Measurements from ENCODE around the gene FER.

The FER gene

GRCh38 chr5:108925073-108925472 lies 177.4 kb downstream of the FER start:
- H3K9me3 Mint-ChIP-seq: no peaks in the 10 kb centered on the region
- no peaks in the 10 kb centered on the region for H3K4me1 Mint-ChIP-seq
- no peaks in the 10 kb centered on the region for H3K27me3 Mint-ChIP-seq (ENCODE audit: low read depth)
- H3K4me3 Mint-ChIP-seq: no peak overlapping the region
- peaks cover 5% of the 10 kb centered on the region for H3K36me3 Mint-ChIP-seq (ENCODE audit: low read depth)
- TF ChIP-seq CTCF (IDR thresholded peaks at IDR 0.05; ENCODE audit: unreplicated experiment in 3 of 3): no peak
- no peak overlapping the region for H3K27ac Mint-ChIP-seq

DNA sequence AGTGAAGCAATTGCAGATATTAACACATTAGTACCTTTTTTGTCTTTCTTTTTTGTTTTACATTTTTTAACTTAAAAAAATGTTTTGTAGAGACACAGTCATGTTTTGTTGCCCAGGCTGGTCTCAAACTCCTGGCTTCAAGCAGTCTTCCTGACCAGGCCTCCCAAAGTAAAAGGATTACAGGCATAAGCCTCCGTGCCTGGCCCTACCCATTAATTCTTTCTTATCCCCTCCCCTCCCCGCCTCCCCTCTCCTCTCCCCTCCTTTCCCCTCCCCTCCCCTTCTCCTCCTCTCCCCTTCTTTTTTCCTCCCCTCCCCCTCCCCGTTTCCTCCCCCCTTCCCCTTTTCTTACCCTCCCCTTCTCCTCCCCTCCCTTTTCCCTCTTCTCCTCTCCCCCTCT lies 182.4 kb downstream of the FER start:
- Mint-ChIP-seq H3K27ac (no peak overlapping the region), H3K36me3 (ENCODE audit: low read depth) (peaks cover 31% of the 10 kb centered on the region), H3K9me3 (peaks cover 15% of the 10 kb centered on the region), H3K4me1 (no peaks in the 10 kb centered on the region), H3K27me3 (ENCODE audit: low read depth) (no peaks in the 10 kb centered on the region), H3K4me3 (no peak overlapping the region)
- no peak for TF ChIP-seq CTCF (IDR thresholded peaks at IDR 0.05; ENCODE audit: unreplicated experiment in 3 of 3)

DNA sequence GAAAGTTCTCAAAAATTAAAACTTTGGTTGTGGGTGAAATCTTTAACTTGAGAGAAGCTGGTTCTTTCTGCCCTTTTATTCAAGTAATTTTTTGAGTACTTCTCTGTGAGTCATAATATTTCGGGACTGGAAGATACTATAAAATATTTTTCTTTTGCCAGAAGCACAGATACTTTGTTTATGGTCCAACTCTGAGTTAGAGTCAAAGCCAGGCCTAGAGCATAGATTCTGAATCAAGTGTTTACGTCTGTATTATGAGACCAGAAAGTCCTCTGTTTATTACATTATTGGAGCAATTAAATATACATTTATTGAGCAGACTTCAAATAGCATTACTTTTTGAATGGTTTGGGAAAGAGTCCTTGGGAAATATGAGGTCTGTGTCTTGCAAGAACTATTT lies 187.9 kb downstream of the FER start:
- Mint-ChIP-seq H3K27ac (no peak overlapping the region), H3K4me3 (no peak overlapping the region), H3K27me3 (ENCODE audit: low read depth) (no peaks in the 10 kb centered on the region), H3K36me3 (ENCODE audit: low read depth) (peaks cover 27% of the 10 kb centered on the region), H3K4me1 (no peaks in the 10 kb centered on the region), H3K9me3 (peaks cover 15% of the 10 kb centered on the region)
- no peak for TF ChIP-seq CTCF (IDR thresholded peaks at IDR 0.05; ENCODE audit: unreplicated experiment in 3 of 3)

- Mint-ChIP-seq H3K4me1 (peaks cover 7% of the 10 kb centered on the region), H3K27me3 (ENCODE audit: low read depth) (no peaks in the 10 kb centered on the region), H3K9me3 (peaks cover 13% of the 10 kb centered on the region), H3K4me3 (no peak overlapping the region), H3K27ac (no peak overlapping the region), H3K36me3 (ENCODE audit: low read depth) (peaks cover 22% of the 10 kb centered on the region)
- TF ChIP-seq CTCF (IDR thresholded peaks at IDR 0.05; ENCODE audit: unreplicated experiment in 3 of 3): no peak
These were observed 189.5 kb downstream of the FER start for GRCh38 chr5:108937221-108937620.

- TF ChIP-seq CTCF (IDR thresholded peaks at IDR 0.05; ENCODE audit: unreplicated experiment in 3 of 3): no peak
- Mint-ChIP-seq H3K9me3 (no peaks in the 10 kb centered on the region), H3K27me3 (ENCODE audit: low read depth) (no peaks in the 10 kb centered on the region), H3K36me3 (ENCODE audit: low read depth) (no peaks in the 10 kb centered on the region), H3K4me3 (no peak overlapping the region), H3K4me1 (peaks cover 11% of the 10 kb centered on the region), H3K27ac (no peak overlapping the region)
These were observed 192.8 kb downstream of the FER start for GRCh38 chr5:108940506-108940905.

DNA sequence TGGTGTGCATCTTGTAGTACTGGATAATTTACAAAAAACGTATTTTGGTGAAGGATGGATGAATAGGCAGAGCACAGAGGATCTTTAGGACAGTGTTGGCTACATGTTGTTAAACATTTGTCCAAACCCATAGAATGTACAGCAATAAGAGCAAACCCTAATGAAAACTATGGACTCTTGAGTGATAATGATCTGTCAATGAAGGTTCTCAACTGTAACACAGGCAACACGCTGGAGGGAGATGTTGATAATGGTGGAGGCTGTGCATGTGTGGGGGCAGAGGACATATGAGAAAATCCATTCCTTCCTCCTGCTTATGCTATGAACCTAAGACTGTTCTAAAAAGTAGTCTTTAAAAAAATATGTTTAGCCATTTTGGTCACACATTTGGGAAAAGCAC lies 194.0 kb downstream of the FER start:
- no peak for TF ChIP-seq CTCF (IDR thresholded peaks at IDR 0.05; ENCODE audit: unreplicated experiment in 3 of 3)
- Mint-ChIP-seq H3K4me1 (peaks cover 11% of the 10 kb centered on the region), H3K9me3 (no peaks in the 10 kb centered on the region), H3K36me3 (ENCODE audit: low read depth) (no peaks in the 10 kb centered on the region), H3K27me3 (ENCODE audit: low read depth) (no peaks in the 10 kb centered on the region), H3K4me3 (no peak overlapping the region), H3K27ac (no peak overlapping the region)
